Measurements from ENCODE around the gene RAB11FIP4.

RAB11FIP4 gene

GRCh38 chr17:31417051-31417792 is 25.7 kb downstream of the RAB11FIP4 start:
- H3K27me3 ChIP-seq (ENCODE audit: insufficient read depth, low read length, poor library complexity, severe bottlenecking), result no peaks in the 10 kb centered on the region
- H3K79me2 ChIP-seq (ENCODE audit: insufficient read depth, low read length), result no peaks in the 10 kb centered on the region
- TF ChIP-seq EZH2phosphoT487 (IDR thresholded peaks at IDR 0.05; ENCODE audit: borderline replicate concordance), result no peak
- TF ChIP-seq CTCF (conservative IDR thresholded peaks at IDR 0.05; ENCODE audit: low read length), result no peak
- H3K9ac ChIP-seq (ENCODE audit: low read depth, low read length, poor library complexity, severe bottlenecking), result no peak overlapping the region
- no peak overlapping the region for H3K4me3 ChIP-seq (ENCODE audit: low read length, poor library complexity, severe bottlenecking)
- H3K4me1 ChIP-seq (ENCODE audit: insufficient read depth, low read length, poor library complexity, severe bottlenecking), result no peaks in the 10 kb centered on the region
- H3K9me2 ChIP-seq (replicated peaks; ENCODE audit: low read depth, low read length), result no peaks in the 10 kb centered on the region
- no peaks in the 10 kb centered on the region for H4K20me1 ChIP-seq (ENCODE audit: insufficient read depth, low read length, poor library complexity, severe bottlenecking)
- no peaks in the 10 kb centered on the region; the same call in 1 of the 2 replicates for H3K9me3 ChIP-seq (ENCODE audit: insufficient read depth, low read depth, low read length)
- H3K4me2 ChIP-seq (ENCODE audit: low read depth, low read length, poor library complexity, severe bottlenecking), result no peak overlapping the region
- no peak overlapping the region for H2AFZ ChIP-seq (ENCODE audit: low read length)
- no peaks in the 10 kb centered on the region for H3K36me3 ChIP-seq (ENCODE audit: insufficient read depth, low read length)
- H3F3A ChIP-seq (ENCODE audit: low read depth), result no peaks in the 10 kb centered on the region

- H3K9ac ChIP-seq (ENCODE audit: low read depth, low read length, poor library complexity, severe bottlenecking), result no peak overlapping the region
- no peaks in the 10 kb centered on the region for H3K79me2 ChIP-seq (ENCODE audit: insufficient read depth, low read length)
- H3K9me3 ChIP-seq (ENCODE audit: insufficient read depth, low read depth, low read length), result no peaks in the 10 kb centered on the region; the same call in 1 of the 2 replicates
- H3K9me2 ChIP-seq (replicated peaks; ENCODE audit: low read depth, low read length), result no peaks in the 10 kb centered on the region
- no peaks in the 10 kb centered on the region for H3F3A ChIP-seq (ENCODE audit: low read depth)
- H3K4me3 ChIP-seq (ENCODE audit: low read length, poor library complexity, severe bottlenecking), result no peak overlapping the region
- H2AFZ ChIP-seq (ENCODE audit: low read length), result no peak overlapping the region
- no peak for TF ChIP-seq CTCF (conservative IDR thresholded peaks at IDR 0.05; ENCODE audit: low read length)
- no peak for TF ChIP-seq EZH2phosphoT487 (IDR thresholded peaks at IDR 0.05; ENCODE audit: borderline replicate concordance)
- H3K36me3 ChIP-seq (ENCODE audit: insufficient read depth, low read length), result no peaks in the 10 kb centered on the region
- H3K4me2 ChIP-seq (ENCODE audit: low read depth, low read length, poor library complexity, severe bottlenecking), result no peak overlapping the region
- no peaks in the 10 kb centered on the region for H4K20me1 ChIP-seq (ENCODE audit: insufficient read depth, low read length, poor library complexity, severe bottlenecking)
- no peaks in the 10 kb centered on the region for H3K4me1 ChIP-seq (ENCODE audit: insufficient read depth, low read length, poor library complexity, severe bottlenecking)
- no peaks in the 10 kb centered on the region for H3K27me3 ChIP-seq (ENCODE audit: insufficient read depth, low read length, poor library complexity, severe bottlenecking)
Observed at GRCh38 chr17:31418773-31419350, 27.4 kb downstream of the RAB11FIP4 start.

- Histone ChIP-seq H3K36me3 (ENCODE audit: insufficient read depth, low read length) (no peaks in the 10 kb centered on the region), H3F3A (ENCODE audit: low read depth) (no peaks in the 10 kb centered on the region), H3K4me2 (ENCODE audit: low read depth, low read length, poor library complexity, severe bottlenecking) (no peak overlapping the region), H3K79me2 (ENCODE audit: insufficient read depth, low read length) (no peaks in the 10 kb centered on the region), H3K9me2 (replicated peaks; ENCODE audit: low read depth, low read length) (no peaks in the 10 kb centered on the region), H3K27me3 (ENCODE audit: insufficient read depth, low read length, poor library complexity, severe bottlenecking) (no peaks in the 10 kb centered on the region), H3K4me1 (ENCODE audit: insufficient read depth, low read length, poor library complexity, severe bottlenecking) (no peaks in the 10 kb centered on the region), H3K9ac (ENCODE audit: low read depth, low read length, poor library complexity, severe bottlenecking) (no peak overlapping the region), H3K4me3 (ENCODE audit: low read length, poor library complexity, severe bottlenecking) (no peak overlapping the region), H3K9me3 (ENCODE audit: insufficient read depth, low read depth, low read length) (no peaks in the 10 kb centered on the region; the same call in 1 of the 2 replicates), H2AFZ (ENCODE audit: low read length) (no peak overlapping the region), H4K20me1 (ENCODE audit: insufficient read depth, low read length, poor library complexity, severe bottlenecking) (no peaks in the 10 kb centered on the region)
- TF ChIP-seq CTCF (conservative IDR thresholded peaks at IDR 0.05; ENCODE audit: low read length) (no peak), EZH2phosphoT487 (IDR thresholded peaks at IDR 0.05; ENCODE audit: borderline replicate concordance) (no peak)
Observed at GRCh38 chr17:31422443-31422842, 31.0 kb downstream of the RAB11FIP4 start.
